RKO (cell line): ENCODE results near the gene VAT1.
"Not testable (repeated sequence)": the region's sequence is repeated elsewhere in the genome, so short reads cannot be mapped to it uniquely, and the experiment has no call there.

Source experiments
- DNase-seq: peaks from one replicate; pipeline ENCODE4 v3.0.0-alpha.2; 2016; ENCODE audit warnings: low spot score

The VAT1 gene

DNA sequence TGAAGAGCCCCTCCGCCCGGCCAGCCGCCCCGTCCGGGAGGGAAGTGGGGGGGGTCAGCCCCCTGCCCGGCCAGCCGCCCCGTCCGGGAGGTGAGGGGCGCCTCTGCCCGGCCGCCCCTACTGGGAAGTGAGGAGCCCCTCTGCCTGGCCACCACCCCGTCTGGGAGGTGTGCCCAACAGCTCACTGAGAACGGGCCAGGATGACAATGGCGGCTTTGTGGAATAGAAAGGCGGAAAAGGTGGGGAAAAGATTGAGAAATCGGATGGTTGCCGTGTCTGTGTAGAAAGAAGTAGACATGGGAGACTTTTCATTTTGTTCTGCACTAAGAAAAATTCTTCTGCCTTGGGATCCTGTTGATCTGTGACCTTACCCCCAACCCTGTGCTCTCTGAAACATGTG, 48.9 kb downstream of the VAT1 start:
- not testable (repeated sequence) for DNase-seq

GRCh38 chr17:42971589-42971988, 50.6 kb downstream of the VAT1 start:
- DNase-seq, result no peak

DNA sequence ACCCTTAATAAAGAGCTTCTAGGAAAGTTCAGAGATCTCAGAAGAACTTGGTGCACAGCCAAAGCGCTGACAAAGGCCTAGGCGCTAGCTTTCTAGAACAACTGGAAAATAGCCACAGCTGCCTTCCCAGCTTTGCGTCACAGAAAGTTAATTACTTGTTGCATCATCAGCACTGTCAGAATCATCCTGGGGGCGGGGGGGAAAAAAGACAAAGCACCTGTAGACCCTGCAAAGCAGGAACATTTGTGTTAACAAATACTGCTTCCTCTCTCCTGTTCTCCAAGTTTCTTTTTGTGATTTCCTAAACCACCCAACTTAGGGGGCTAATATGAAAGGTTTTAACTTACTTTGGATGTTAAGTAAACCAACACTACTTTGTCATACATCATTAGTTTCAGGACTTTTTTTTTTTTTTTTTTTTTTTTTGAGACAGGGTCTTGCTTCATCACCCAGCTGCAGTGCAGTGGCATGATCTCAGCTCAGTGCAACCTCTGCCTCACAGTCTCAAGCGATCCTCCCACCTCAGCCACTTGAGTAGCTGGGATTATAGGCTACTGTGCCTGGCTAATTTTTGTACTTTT, 53.1 kb downstream of the VAT1 start:
- no peak for DNase-seq

DNA sequence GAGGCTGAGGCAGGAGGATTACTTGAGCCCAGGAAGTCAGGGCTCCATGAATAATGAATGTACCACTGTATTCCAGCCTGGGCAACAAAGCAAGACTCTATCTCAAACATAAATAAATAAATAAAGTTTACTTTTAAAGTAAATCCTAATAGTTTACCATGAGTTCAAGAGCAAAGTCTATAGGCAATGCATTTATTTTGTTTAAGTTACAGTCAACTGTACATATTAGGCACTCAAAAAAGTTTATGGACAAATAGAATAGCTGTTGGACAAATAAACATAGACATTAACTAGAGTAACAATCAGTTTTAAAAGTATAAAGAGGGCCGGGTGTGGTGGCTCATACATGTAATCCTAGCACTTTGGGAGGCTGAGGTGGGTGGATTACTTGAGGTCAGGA, 54.3 kb downstream of the VAT1 start:
- no peak for DNase-seq
